Activated CD4-positive, alpha-beta T cell treated with anti-CD3 and anti-CD28 coated beads for 36 hours (primary cell): ENCODE results near the gene ZNF787. TPM values are rescaled to one million over a fixed set of nuclear protein-coding genes. Genes with fewer than 3 reads are reported as not detected.
"Not testable (repeated sequence)": the region's sequence is repeated elsewhere in the genome, so short reads cannot be mapped to it uniquely, and the experiment has no call there.

Experiments
- ATAC-seq: fragments of 200-7000 bp; cut with Tn5 transposase; one replicate; pipeline ENCODE4 v1.10.0; 2021; ENCODE audit warnings: mild to moderate bottlenecking, moderate library complexity
- CTCF ChIA-PET: fragments of 350-600 bp; sonication (Branson Sonifier 250); formaldehyde crosslinking; loops from one replicate; lab custom pipeline; 2021; ENCODE audit warnings: antibody characterized with exemption; lab: Charles Lee
- POLR2A ChIA-PET: fragments of 350-600 bp; sonication (Branson Sonifier 250); formaldehyde crosslinking; loops from one replicate; lab custom pipeline; 2021; ENCODE audit warnings: antibody characterized with exemption, inconsistent platforms; lab: Charles Lee
- DNase-seq: peaks from one replicate; pipeline ENCODE4 v3.0.0-alpha.2; 2020
- H3K27ac Mint-ChIP-seq: one replicate; pipeline ENCODE4 v1.8.0; 2021; ENCODE audit warnings: mixed read lengths
- H3K27me3 Mint-ChIP-seq: one replicate; pipeline ENCODE4 v1.8.0; 2021; ENCODE audit warnings: mixed read lengths
- H3K36me3 Mint-ChIP-seq: one replicate; pipeline ENCODE4 v1.8.0; 2021; ENCODE audit warnings: low read depth, mixed read lengths
- H3K4me1 Mint-ChIP-seq: one replicate; pipeline ENCODE4 v1.8.0; 2021; ENCODE audit warnings: mixed read lengths
- H3K4me3 Mint-ChIP-seq: one replicate; pipeline ENCODE4 v1.8.0; 2021; ENCODE audit warnings: mild to moderate bottlenecking, moderate library complexity, mixed read lengths
- H3K9me3 Mint-ChIP-seq: one replicate; pipeline ENCODE4 v1.8.0; 2021; ENCODE audit warnings: low read depth, mixed read lengths
- intact Hi-C, 2 experiments: fragments of 100-400 bp; cut with DNase I in 1 of 2; cut with micrococcal nuclease in 1 of 2; formaldehyde crosslinking; loops; one replicate each; pipeline versions ENCODE4 v1.14.2 to v1.15.1; 2022 to 2024; cut with DNase I, micrococcal nuclease
- total RNA-seq, 2 experiments: library from RNA; stranded (reverse); gene quantifications; one replicate each; pipeline ENCODE4 v1.2.3, GENCODE V29; 2021

Gene ZNF787
- total RNA-seq, 2 experiments from 2014 or later, result 27.6 to 28.4 TPM

DNA sequence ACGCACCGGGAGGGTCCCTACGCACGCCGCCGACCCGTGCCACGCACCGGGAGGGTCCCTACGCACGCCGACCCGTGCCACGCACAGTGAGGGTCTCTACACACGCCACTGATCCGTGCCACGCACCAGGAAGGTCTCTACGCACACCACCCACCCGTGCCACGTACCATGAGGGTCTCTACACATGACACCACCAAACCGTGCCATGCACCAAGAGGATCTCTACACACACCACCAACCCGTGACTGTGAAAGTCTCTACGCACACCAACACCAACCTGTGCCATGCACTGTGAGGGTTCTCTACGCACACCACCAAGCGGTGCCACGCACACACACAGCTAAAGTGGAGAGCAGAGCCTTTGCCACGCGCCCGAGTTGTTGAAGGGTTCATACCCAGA is 16.7 kb downstream of the ZNF787 start:
- ATAC-seq (no peak), DNase-seq (no peak)
- H3K27ac Mint-ChIP-seq, result no peak overlapping the region
- H3K9me3 Mint-ChIP-seq, result no peaks in the 10 kb centered on the region
- peaks cover 21% of the 10 kb centered on the region for H3K36me3 Mint-ChIP-seq
- H3K27me3 Mint-ChIP-seq, result no peaks in the 10 kb centered on the region
- intact Hi-C loops, result no loop called here
- CTCF ChIA-PET, result interaction anchor here (1.0 to 2.3 kb wide), 3 partner anchors 24 to 148 kb away, joined by 4 to 10 read pairs (median 8); no protein-coding TSS in a partner anchor
- no peak overlapping the region for H3K4me3 Mint-ChIP-seq
- POLR2A ChIA-PET, result no interaction called here
- H3K4me1 Mint-ChIP-seq, result peaks cover 27% of the 10 kb centered on the region

DNA sequence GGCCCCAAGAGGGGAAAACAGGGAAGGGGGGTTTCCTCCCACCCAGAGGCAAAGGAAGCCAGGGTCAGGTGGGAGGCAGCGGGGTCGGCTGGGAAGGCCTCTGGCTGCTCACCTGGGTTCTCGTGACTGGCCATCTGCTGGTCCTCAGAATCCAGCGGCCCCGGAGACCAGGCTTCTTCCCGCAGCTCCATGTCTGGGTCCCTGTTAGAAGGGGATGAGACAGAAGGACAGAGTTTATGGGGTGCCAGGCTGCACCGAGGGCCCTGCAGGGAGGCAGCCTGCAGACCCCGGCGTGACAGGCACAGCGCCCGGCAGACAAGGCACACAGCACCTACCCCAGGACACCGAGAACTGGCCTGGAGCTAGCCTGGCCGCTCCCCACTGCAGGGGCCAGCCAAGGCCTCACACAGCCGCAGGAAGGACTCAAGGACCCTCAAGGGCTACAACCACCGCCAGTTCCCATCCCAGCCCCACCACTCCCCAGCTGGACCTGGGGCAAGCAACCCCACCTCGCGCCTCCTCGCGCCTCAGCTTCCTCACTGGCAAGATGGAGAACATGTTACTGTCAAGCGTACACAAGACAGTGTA is 18.0 kb downstream of the ZNF787 start:
- CTCF ChIA-PET, result no interaction called here
- H3K9me3 Mint-ChIP-seq, result no peaks in the 10 kb centered on the region
- no peak overlapping the region for H3K4me3 Mint-ChIP-seq
- no peak overlapping the region for H3K27ac Mint-ChIP-seq
- DNase-seq, result no peak
- H3K27me3 Mint-ChIP-seq, result no peaks in the 10 kb centered on the region
- POLR2A ChIA-PET, result no interaction called here
- H3K36me3 Mint-ChIP-seq, result peaks cover 24% of the 10 kb centered on the region
- intact Hi-C loops, result no loop called here
- no peak for ATAC-seq
- peaks cover 24% of the 10 kb centered on the region for H3K4me1 Mint-ChIP-seq

DNA sequence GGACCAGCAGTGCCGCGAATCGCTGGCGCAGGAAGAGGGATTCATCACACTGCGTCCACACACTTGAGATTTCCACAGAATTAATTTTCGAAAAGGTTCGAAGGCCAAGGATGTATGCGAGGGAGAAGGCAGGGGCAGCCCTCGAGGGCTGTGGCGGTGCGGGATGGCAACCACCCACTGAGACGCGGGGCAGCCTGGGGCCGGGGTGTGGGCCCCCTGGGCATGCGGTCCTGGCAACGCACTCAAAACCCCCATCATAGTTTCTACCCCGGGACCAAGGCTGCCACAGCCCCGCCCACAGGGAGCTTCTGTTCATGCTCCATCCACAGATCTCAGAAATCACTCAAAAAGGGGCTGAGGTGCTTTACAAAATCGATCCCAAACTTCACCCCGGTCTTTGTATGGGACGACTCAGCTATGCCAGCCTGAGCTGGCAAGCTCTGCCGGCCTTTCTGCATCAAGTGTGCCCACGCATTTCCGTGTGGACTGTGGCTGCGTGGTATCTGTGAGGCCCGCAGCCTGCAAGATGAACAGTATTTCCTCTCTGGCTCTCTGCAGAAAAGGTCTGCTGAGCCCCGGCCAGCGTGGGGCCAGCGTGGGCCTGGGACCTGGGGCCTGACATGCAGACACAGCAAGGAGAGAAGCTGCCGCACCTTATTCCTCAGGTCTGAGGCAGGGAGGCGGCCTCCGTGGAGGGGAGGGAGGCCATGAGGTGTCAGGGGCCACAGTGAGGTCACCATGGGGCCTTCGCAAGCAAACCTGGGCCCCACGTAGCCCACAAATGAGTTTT is 19.2 kb downstream of the ZNF787 start:
- peaks cover 19% of the 10 kb centered on the region for H3K4me1 Mint-ChIP-seq
- CTCF ChIA-PET, result interaction anchor here (1.5 kb wide), 1 partner anchor 21 kb away, joined by 5 read pairs; no protein-coding TSS in a partner anchor
- POLR2A ChIA-PET, result interaction anchor here (0.6 kb wide), 1 partner anchor 12 kb away, joined by 3 read pairs; no protein-coding TSS in a partner anchor
- H3K27me3 Mint-ChIP-seq, result no peaks in the 10 kb centered on the region
- intact Hi-C loops, result no loop called here
- DNase-seq (no peak), ATAC-seq (no peak)
- no peaks in the 10 kb centered on the region for H3K9me3 Mint-ChIP-seq
- H3K36me3 Mint-ChIP-seq, result peaks cover 23% of the 10 kb centered on the region
- no peak overlapping the region for H3K4me3 Mint-ChIP-seq
- no peak overlapping the region for H3K27ac Mint-ChIP-seq

DNA sequence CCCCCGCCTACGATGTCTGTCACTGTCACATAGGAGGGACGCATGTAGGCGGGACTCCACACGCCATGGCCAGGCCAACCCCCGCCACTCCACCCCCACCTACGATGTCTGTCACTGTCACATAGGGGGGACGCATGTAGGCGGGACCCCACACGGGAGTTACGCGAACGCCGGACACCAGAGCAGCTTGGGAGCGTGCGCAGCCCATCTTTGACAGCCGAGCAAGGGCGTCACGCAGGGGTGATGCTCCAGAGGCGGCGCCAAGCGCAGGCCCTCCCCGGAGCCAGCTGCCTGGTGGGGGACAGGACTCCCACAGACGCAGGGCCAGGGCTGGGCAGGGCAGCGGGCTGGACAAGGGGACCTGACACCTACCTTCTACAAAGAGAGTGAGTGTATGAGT is 20.0 kb downstream of the ZNF787 start:
- Mint-ChIP-seq H3K9me3 (no peaks in the 10 kb centered on the region), H3K4me3 (no peak overlapping the region), H3K4me1 (peaks cover 11% of the 10 kb centered on the region), H3K27me3 (no peaks in the 10 kb centered on the region), H3K36me3 (peaks cover 22% of the 10 kb centered on the region), H3K27ac (no peak overlapping the region)
- CTCF ChIA-PET, result interaction anchor here (1.5 kb wide), 1 partner anchor 20 kb away, joined by 5 read pairs; no protein-coding TSS in a partner anchor
- POLR2A ChIA-PET, result interaction anchor here (0.6 kb wide), 1 partner anchor 13 kb away, joined by 3 read pairs; no protein-coding TSS in a partner anchor
- no peak for ATAC-seq
- intact Hi-C loops, result no loop called here
- DNase-seq, result no peak

DNA sequence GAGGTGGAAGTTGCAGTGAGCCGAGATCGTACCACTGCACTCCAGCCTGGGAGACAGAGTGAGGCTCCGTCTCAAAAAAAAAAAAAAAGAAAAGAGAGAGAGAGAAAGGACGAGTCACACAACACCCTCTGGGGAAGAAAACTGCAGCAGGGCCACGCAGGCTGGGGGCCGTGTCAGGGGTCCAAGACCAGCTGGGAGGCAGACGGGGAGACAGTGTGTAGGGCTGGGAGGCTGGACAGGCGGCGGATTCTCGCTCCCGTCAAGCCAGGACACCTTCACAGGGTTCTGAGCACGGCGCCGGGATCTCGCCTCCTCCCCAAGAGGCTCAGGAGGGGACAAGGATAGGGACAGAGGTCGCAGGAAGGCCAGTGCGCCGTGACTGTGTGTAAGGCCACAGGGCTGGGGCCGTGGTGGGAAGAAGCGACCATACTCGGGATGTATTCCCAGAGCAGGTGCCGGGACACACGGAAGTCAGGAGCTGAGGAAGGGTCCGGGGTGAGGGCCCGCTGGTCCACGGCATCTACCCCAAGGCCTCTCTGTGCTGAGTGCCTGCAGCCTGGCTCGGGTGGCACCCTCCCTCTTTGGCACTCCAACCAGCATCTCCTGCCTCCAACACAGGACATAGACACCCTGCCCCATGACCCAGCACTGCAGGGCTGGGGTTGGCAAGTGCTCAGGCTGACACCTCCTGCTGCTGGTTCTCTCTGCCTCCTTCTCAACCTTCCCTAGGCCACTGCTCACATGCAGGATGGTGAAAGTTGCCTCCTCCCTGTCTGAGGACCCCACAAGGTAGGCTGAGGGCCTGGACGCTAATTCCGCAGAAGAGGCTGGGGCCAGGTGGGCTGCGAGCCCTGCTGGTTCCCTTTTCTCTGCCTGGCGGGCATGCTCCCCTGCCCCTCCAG is 21.2 kb downstream of the ZNF787 start:
- H3K9me3 Mint-ChIP-seq, result no peaks in the 10 kb centered on the region
- intact Hi-C loops, result no loop called here
- peaks cover 24% of the 10 kb centered on the region for H3K36me3 Mint-ChIP-seq
- no peaks in the 10 kb centered on the region for H3K27me3 Mint-ChIP-seq
- no peak overlapping the region for H3K27ac Mint-ChIP-seq
- ChIA-PET POLR2A (no interaction called here), CTCF (no interaction called here)
- peaks cover 2% of the 10 kb centered on the region for H3K4me1 Mint-ChIP-seq
- DNase-seq (no peak), ATAC-seq (no peak)
- no peak overlapping the region for H3K4me3 Mint-ChIP-seq

DNA sequence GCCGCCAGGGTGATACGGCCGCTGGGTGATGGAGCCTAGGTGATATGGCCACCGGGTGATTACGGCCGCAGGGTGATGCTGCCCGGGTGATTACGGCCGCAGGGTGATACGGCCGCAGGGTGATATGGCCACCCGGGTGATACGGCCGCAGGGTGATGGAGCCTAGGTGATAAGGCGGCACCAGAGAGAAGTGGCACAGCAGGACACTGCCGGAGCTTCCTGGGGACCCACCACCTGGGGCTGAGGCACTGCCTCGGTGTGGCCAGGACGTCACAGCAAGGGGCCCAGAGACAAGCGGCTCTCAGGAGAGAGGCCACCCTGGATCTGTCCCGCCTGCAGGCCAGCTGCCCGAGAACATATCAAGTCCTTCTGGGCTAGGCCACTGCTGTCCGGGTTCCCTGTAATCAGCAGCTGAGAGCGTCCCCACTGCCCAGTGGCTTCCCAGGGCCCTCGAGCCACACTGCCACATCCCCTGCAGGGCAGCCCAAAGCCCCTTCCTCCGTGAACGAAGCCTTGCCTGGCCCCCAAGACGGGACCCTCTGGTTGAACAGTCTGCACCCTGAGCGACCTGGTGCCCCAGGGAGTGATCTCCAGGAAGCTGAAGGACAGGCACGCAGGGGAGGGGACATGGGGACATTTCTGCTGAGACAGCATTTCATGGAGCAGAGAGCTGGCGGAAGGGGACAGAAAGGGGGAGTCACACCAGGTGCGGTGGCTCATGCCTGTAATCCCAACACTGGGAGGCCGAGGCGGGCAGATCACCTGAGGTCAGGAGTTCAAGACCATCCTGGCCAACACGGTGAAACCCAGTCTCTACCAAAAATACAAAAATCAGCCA is 22.1 kb downstream of the ZNF787 start:
- intact Hi-C loops, result no loop called here
- ATAC-seq (no peak), DNase-seq (no peak)
- Mint-ChIP-seq H3K9me3 (no peaks in the 10 kb centered on the region), H3K36me3 (peaks cover 25% of the 10 kb centered on the region), H3K4me3 (no peak overlapping the region), H3K27me3 (no peaks in the 10 kb centered on the region), H3K27ac (no peak overlapping the region), H3K4me1 (no peaks in the 10 kb centered on the region)
- ChIA-PET POLR2A (no interaction called here), CTCF (no interaction called here)

DNA sequence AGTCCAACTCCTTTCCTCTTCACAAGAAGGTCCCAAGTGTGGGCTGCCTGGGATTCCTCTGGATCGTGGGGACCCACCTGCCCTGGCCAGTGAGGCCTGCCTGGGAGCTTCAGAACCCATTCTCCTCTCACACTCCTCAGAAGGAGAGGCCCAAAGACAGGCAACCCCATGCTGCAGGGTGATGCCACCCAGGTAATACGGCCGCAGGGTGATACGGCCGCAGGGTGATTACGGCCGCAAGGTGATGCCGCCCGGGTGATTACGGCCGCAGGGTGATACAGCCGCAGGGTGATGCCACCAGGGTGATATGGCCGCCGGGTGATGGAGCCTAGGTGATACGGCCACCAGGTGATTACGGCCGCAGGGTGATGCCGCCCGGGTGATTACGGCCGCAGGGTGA is 22.9 kb downstream of the ZNF787 start:
- H3K4me3 Mint-ChIP-seq, intact Hi-C loops, ATAC-seq, H3K9me3 Mint-ChIP-seq, CTCF ChIA-PET, H3K27me3 Mint-ChIP-seq, H3K4me1 Mint-ChIP-seq, DNase-seq, H3K27ac Mint-ChIP-seq, POLR2A ChIA-PET: not testable (repeated sequence)
- H3K36me3 Mint-ChIP-seq, result peaks cover 32% of the 10 kb centered on the region

DNA sequence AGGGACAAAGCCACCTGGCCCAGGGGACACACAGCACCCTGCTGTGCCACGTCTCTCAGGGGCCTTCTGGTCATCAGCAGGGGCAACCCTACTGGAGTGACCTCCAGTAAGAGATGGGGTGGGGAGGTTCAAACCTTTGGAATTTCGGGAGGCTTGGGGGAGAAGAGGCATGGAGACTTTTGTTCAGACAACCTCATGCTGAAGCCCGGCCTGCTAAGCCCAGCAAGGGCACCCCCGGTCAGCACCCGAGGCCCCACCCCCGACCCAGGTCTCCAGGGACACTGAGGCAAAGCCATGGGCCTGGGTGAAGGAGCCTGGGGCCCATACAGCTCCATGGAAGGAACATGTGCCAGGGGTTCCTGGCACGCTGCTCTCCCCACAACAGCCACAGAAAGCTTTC is 23.3 kb downstream of the ZNF787 start:
- DNase-seq (no peak), ATAC-seq (no peak)
- POLR2A ChIA-PET, result no interaction called here
- peaks cover 36% of the 10 kb centered on the region for H3K36me3 Mint-ChIP-seq
- no peak overlapping the region for H3K4me3 Mint-ChIP-seq
- CTCF ChIA-PET, result no interaction called here
- intact Hi-C loops, result no loop called here
- H3K27me3 Mint-ChIP-seq, result no peaks in the 10 kb centered on the region
- H3K4me1 Mint-ChIP-seq, result no peaks in the 10 kb centered on the region
- H3K9me3 Mint-ChIP-seq, result no peaks in the 10 kb centered on the region
- no peak overlapping the region for H3K27ac Mint-ChIP-seq

DNA sequence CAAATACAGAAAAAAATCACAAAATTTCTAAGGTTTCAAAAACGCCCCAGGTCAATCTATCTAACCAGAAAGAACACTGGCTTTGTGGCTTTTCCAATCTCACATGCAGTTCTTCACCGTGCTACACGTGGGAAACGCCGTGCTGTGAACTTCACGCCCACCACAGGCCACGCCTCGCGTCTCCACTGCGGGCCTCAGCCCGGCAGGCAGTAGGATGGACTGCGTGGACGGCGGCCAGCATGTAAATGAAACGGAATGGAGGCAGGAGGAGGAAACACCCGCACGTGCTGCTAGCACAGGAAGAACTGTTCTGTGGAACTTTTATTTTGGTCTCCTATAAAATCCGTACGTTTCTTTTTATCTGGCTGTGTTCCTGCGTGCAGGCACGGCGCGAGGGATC is 23.8 kb downstream of the ZNF787 start:
- CTCF ChIA-PET, result no interaction called here
- Mint-ChIP-seq H3K4me3 (no peak overlapping the region), H3K4me1 (no peaks in the 10 kb centered on the region), H3K27ac (no peak overlapping the region), H3K27me3 (no peaks in the 10 kb centered on the region), H3K36me3 (peaks cover 38% of the 10 kb centered on the region), H3K9me3 (no peaks in the 10 kb centered on the region)
- intact Hi-C loops, result no loop called here
- no peak for ATAC-seq
- POLR2A ChIA-PET, result no interaction called here
- no peak for DNase-seq

DNA sequence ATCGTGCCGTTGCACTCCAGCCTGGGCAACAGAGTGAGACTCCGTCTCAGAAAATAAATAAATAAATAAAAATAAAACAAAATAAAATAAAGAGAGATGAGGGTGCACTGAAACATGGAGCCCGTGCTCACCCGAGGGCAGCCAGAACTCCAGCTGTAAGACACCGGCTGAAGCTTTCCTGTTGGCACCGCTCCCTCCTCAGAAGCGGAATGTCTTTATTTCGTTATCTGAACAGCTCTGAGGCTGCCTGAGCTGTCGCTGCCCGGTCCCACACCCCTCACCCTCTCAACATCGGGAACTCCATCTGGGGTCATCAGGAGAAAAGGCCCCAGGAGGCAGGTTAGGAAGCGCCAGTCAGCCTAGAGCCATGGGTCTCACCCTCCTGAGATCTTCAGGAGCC is 24.4 kb downstream of the ZNF787 start:
- Mint-ChIP-seq H3K4me1 (no peaks in the 10 kb centered on the region), H3K9me3 (no peaks in the 10 kb centered on the region), H3K27me3 (no peaks in the 10 kb centered on the region), H3K36me3 (peaks cover 36% of the 10 kb centered on the region), H3K4me3 (no peak overlapping the region), H3K27ac (no peak overlapping the region)
- POLR2A ChIA-PET, result no interaction called here
- no peak for DNase-seq
- CTCF ChIA-PET, result no interaction called here
- intact Hi-C loops, result no loop called here
- ATAC-seq, result no peak

DNA sequence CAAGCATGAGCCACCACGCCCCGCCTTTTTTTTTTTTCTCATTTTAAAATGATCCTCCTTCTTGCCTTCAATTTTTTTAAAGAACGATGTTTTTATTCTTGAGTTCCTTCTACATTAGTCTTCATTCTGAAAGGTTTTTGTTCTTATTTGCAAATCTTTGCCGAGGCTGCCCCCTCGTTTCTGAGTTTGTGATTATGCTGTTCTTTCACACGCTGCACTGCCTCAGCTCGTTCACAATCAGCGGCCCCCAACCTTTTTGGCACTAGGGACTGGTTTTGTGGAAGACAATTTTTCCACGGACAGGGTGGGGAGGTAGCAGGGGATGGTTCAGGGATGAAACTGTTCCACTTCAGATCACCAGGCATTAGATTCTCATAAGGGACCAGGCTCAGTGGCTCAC is 26.6 kb downstream of the ZNF787 start:
- H3K36me3 Mint-ChIP-seq, result peaks cover 38% of the 10 kb centered on the region
- H3K9me3 Mint-ChIP-seq, result no peaks in the 10 kb centered on the region
- H3K4me1 Mint-ChIP-seq, result no peaks in the 10 kb centered on the region

More for the DNA sequence above, 26.6 kb downstream of the ZNF787 start:
- Mint-ChIP-seq H3K27me3 (no peaks in the 10 kb centered on the region), H3K27ac (peak overlapping the region; percentile 25), H3K4me3 (no peak overlapping the region)
- ChIA-PET CTCF (no interaction called here), POLR2A (no interaction called here)
- DNase-seq (no peak), ATAC-seq (no peak)
- intact Hi-C loops, result no loop called here
